ENCODE data around the gene PCAT6.

DNA sequence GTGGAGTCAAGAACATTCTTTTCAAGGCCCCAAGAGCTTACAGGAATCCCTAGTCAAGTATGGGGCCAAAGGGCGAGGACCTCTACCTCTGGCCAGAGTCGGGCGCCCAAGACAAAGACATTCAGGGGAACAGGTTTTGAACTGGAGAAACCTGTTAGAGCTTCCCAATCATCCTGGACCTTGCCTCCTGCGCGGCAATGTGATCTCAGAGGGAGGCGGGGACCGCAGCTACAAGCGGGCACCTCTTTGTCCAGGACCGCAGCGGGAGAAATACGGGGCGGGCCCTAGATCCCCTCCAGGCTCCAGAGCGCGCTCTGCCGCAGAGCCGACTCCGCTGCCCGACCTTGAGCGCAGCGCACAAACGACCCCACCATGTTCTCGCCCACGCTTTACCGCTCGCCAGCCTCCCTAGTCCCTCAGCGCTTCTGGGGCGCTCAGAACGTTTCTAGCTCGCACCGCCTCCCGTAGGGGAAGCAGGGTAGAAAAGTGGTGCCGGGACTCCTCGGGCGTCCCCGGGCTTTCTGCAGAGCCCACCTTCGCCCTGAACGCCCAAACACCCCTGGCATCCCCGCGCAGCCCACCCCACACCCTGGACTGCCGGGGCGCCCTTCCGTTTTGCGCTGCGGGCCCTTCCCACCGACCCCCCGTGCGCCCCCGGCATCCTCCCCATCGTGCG lies 50.1 kb downstream of the PCAT6 start:
- TF ChIP-seq, protein P1, sequence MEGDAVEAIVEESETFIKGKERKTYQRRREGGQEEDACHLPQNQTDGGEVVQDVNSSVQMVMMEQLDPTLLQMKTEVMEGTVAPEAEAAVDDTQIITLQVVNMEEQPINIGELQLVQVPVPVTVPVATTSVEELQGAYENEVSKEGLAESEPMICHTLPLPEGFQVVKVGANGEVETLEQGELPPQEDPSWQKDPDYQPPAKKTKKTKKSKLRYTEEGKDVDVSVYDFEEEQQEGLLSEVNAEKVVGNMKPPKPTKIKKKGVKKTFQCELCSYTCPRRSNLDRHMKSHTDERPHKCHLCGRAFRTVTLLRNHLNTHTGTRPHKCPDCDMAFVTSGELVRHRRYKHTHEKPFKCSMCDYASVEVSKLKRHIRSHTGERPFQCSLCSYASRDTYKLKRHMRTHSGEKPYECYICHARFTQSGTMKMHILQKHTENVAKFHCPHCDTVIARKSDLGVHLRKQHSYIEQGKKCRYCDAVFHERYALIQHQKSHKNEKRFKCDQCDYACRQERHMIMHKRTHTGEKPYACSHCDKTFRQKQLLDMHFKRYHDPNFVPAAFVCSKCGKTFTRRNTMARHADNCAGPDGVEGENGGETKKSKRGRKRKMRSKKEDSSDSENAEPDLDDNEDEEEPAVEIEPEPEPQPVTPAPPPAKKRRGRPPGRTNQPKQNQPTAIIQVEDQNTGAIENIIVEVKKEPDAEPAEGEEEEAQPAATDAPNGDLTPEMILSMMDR (IDR thresholded peaks at IDR 0.05) = no peak
- TF ChIP-seq EP300 (IDR thresholded peaks at IDR 0.05) = no peak
- TF ChIP-seq MYC (IDR thresholded peaks at IDR 0.05; ENCODE audit: borderline replicate concordance, low read length) = no peak
- TF ChIP-seq POLR2A (IDR thresholded peaks at IDR 0.05; ENCODE audit: low read length) = no peak
- TF ChIP-seq ESRRA (IDR thresholded peaks at IDR 0.05; ENCODE audit: borderline replicate concordance, low read length) = no peak
- no peak for TF ChIP-seq RAD21 (conservative IDR thresholded peaks at IDR 0.05 in 1 of 2, IDR thresholded peaks at IDR 0.05 in 1 of 2)
- TF ChIP-seq JUNB (IDR thresholded peaks at IDR 0.05) = no peak
- TF ChIP-seq ZFP36 (IDR thresholded peaks at IDR 0.05; ENCODE audit: borderline replicate concordance, partially characterized antibody) = no peak
- TF ChIP-seq, protein P2, sequence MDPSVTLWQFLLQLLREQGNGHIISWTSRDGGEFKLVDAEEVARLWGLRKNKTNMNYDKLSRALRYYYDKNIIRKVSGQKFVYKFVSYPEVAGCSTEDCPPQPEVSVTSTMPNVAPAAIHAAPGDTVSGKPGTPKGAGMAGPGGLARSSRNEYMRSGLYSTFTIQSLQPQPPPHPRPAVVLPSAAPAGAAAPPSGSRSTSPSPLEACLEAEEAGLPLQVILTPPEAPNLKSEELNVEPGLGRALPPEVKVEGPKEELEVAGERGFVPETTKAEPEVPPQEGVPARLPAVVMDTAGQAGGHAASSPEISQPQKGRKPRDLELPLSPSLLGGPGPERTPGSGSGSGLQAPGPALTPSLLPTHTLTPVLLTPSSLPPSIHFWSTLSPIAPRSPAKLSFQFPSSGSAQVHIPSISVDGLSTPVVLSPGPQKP (IDR thresholded peaks at IDR 0.05; ENCODE audit: low read depth, low read length) = no peak
- TF ChIP-seq, protein P3, sequence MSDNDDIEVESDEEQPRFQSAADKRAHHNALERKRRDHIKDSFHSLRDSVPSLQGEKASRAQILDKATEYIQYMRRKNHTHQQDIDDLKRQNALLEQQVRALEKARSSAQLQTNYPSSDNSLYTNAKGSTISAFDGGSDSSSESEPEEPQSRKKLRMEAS (IDR thresholded peaks at IDR 0.05) = no peak
- TF ChIP-seq, protein P4, sequence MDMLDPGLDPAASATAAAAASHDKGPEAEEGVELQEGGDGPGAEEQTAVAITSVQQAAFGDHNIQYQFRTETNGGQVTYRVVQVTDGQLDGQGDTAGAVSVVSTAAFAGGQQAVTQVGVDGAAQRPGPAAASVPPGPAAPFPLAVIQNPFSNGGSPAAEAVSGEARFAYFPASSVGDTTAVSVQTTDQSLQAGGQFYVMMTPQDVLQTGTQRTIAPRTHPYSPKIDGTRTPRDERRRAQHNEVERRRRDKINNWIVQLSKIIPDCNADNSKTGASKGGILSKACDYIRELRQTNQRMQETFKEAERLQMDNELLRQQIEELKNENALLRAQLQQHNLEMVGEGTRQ (IDR thresholded peaks at IDR 0.05) = no peak
